Measurements from ENCODE around the gene LRRC72. TPM values are rescaled to one million over a fixed set of nuclear protein-coding genes. Genes with fewer than 3 reads are reported as not detected.

Gene LRRC72
- total RNA-seq (2014; rRNA removed; shearing (Covaris generic)): not detected in 2 replicates
- polyA plus RNA-seq (2016; fragmentation: Nextera tagmentation; extraction: Ambion mirVana): not detected in 2 replicates
- long read RNA-seq: 0 reads

DNA sequence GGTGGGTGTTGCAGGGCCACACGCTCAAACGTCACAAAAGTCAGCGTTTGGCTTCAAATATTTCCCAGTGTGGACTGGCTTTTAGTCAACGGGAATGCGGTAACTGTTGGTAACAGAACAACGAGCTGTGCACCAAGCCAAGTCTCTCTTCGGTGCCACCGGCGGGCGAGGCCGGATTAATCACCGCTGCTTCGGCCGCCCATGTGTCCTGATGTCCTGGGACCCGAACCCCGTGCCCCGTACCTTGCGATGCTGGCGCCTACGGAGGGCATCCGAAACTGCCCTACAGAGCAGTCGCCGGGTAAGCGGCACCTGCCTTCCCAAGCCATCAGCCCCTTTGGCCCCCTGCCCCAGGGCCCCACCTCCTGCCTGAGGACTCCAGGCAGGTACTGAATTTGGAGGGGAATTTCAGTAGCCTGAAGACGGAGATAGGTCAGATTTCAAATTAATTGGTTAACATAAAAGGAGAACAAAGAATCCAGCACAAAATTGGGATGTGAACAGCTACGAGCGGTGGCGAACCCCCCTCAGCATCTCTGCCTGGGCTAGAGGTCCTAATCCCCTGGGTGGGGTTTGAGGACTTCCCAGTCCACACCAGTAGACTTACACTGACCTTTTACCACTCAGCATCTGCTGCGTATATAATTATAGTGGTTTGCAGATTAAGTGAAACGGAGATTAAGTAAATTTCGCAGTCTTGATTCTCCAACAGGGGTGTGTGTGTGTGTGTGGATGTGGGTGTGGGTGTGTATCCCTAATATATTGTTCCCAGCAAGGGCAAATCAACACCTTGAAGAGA, at the start of gene LRRC72:
TSS of gene LRRC72 (plus strand) at position 84 of the 799 bp plus-strand sequence. CDS start at position 212, 128 bp downstream.
- Histone ChIP-seq H3K27me3 (ENCODE audit: insufficient read depth) (no peaks in the 10 kb centered on the region), H4K20me1 (replicated peaks; ENCODE audit: insufficient read depth) (no peaks in the 10 kb centered on the region), H3K27ac (ENCODE audit: low read depth) (no peak within 1 kb of the TSS), H3K79me2 (replicated peaks; ENCODE audit: insufficient read depth) (no peaks in the 10 kb centered on the region), H3K4me3 (no peak within 1 kb of the TSS), H3K9me2 (ENCODE audit: insufficient read depth) (no peaks in the 10 kb centered on the region), H3K4me1 (ENCODE audit: insufficient read depth) (no peaks in the 10 kb centered on the region), H3K36me3 (ENCODE audit: insufficient read depth) (no peaks in the 10 kb centered on the region), H3F3A (replicated peaks; ENCODE audit: low read depth) (no peaks in the 10 kb centered on the region), H2AFZ (peak within 1 kb of the TSS; percentile 18), H3K4me2 (no peak within 1 kb of the TSS)
- H3K9me3 Mint-ChIP-seq: no peaks in the 10 kb centered on the region
- ATAC-seq (no peak), DNase-seq (ENCODE audit: low spot score) (no peak)
- peaks cover 3% of the 10 kb centered on the region for H3K27me3 Mint-ChIP-seq (ENCODE audit: insufficient read depth, low read depth, poor library complexity)
- peaks cover 6% of the 10 kb centered on the region for H3K4me1 Mint-ChIP-seq
- no peaks in the 10 kb centered on the region for H3K36me3 Mint-ChIP-seq (ENCODE audit: low read depth)
- TF ChIP-seq, protein P1, sequence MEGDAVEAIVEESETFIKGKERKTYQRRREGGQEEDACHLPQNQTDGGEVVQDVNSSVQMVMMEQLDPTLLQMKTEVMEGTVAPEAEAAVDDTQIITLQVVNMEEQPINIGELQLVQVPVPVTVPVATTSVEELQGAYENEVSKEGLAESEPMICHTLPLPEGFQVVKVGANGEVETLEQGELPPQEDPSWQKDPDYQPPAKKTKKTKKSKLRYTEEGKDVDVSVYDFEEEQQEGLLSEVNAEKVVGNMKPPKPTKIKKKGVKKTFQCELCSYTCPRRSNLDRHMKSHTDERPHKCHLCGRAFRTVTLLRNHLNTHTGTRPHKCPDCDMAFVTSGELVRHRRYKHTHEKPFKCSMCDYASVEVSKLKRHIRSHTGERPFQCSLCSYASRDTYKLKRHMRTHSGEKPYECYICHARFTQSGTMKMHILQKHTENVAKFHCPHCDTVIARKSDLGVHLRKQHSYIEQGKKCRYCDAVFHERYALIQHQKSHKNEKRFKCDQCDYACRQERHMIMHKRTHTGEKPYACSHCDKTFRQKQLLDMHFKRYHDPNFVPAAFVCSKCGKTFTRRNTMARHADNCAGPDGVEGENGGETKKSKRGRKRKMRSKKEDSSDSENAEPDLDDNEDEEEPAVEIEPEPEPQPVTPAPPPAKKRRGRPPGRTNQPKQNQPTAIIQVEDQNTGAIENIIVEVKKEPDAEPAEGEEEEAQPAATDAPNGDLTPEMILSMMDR (conservative IDR thresholded peaks at IDR 0.05; ENCODE audit: low read depth in 2 of 2): no peak
- TF ChIP-seq EZH2 (IDR thresholded peaks at IDR 0.05; ENCODE audit: low read depth, unreplicated experiment): no peak
- TF ChIP-seq POLR2AphosphoS5 (IDR thresholded peaks at IDR 0.05; ENCODE audit: low read depth): no peak
- TF ChIP-seq NANOG (IDR thresholded peaks at IDR 0.05; ENCODE audit: borderline replicate concordance): no peak
- TF ChIP-seq ZNF114 (CRISPR knock-in tag; IDR thresholded peaks at IDR 0.05): no peak
- TF ChIP-seq STAT1 (IDR thresholded peaks at IDR 0.05; ENCODE audit: unreplicated experiment): no peak
- TF ChIP-seq, protein P2, sequence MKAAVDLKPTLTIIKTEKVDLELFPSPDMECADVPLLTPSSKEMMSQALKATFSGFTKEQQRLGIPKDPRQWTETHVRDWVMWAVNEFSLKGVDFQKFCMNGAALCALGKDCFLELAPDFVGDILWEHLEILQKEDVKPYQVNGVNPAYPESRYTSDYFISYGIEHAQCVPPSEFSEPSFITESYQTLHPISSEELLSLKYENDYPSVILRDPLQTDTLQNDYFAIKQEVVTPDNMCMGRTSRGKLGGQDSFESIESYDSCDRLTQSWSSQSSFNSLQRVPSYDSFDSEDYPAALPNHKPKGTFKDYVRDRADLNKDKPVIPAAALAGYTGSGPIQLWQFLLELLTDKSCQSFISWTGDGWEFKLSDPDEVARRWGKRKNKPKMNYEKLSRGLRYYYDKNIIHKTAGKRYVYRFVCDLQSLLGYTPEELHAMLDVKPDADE (IDR thresholded peaks at IDR 0.05): no peak
- H3K27ac Mint-ChIP-seq: no peak within 1 kb of the TSS
- H3K4me3 Mint-ChIP-seq: no peak within 1 kb of the TSS

DNA sequence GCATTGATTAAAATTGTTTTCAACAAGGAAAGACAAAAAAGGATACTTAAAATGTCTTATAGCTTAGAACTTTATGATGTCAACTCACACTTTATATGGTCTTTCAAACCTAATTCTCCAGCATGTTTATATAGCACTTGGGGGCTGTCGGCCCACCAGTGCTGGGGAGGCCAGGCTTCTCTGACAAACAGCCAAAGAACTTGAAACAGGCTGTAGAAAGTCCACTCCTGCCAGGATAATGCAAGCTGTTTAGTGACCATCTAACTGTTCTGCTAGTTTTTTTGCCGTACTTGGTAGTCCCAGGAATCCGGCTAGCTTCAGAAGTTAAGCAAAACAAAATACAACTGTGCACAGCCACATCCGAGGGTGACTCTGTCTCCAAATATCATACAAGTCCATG, 47.5 kb upstream of the LRRC72 start:
- Histone ChIP-seq H3K4me1 (ENCODE audit: insufficient read depth) (no peaks in the 10 kb centered on the region), H3K36me3 (ENCODE audit: insufficient read depth) (no peaks in the 10 kb centered on the region), H3K4me2 (no peak overlapping the region), H3K27ac (ENCODE audit: low read depth) (no peak overlapping the region), H3K9me2 (ENCODE audit: insufficient read depth) (0 out of 2 replicates have a peak, but pooled peaks cover 3% of the 10 kb centered on the region), H2AFZ (no peak overlapping the region), H3F3A (replicated peaks; ENCODE audit: low read depth) (no peaks in the 10 kb centered on the region), H4K20me1 (replicated peaks; ENCODE audit: insufficient read depth) (no peaks in the 10 kb centered on the region), H3K4me3 (no peak overlapping the region), H3K79me2 (replicated peaks; ENCODE audit: insufficient read depth) (no peaks in the 10 kb centered on the region), H3K27me3 (ENCODE audit: insufficient read depth) (no peaks in the 10 kb centered on the region)
- Mint-ChIP-seq H3K9me3 (no peaks in the 10 kb centered on the region), H3K36me3 (ENCODE audit: low read depth) (no peaks in the 10 kb centered on the region), H3K27ac (no peak overlapping the region), H3K27me3 (ENCODE audit: insufficient read depth, low read depth, poor library complexity) (no peaks in the 10 kb centered on the region), H3K4me3 (no peak overlapping the region), H3K4me1 (no peaks in the 10 kb centered on the region)
- no peak for DNase-seq (ENCODE audit: low spot score)
- no peak for ATAC-seq
- TF ChIP-seq EZH2phosphoT487 (IDR thresholded peaks at IDR 0.05; ENCODE audit: unreplicated experiment) (no peak), JUNB (IDR thresholded peaks at IDR 0.05; ENCODE audit: unreplicated experiment) (no peak), NANOG (IDR thresholded peaks at IDR 0.05; ENCODE audit: borderline replicate concordance) (no peak)
- TF ChIP-seq, protein P1 (conservative IDR thresholded peaks at IDR 0.05; ENCODE audit: low read depth in 2 of 2): no peak
